HepG2 (cell line): ENCODE results near the gene DUSP7. TPM values are rescaled to one million over a fixed set of nuclear protein-coding genes. Genes with fewer than 3 reads are reported as not detected.

Source experiments
- AGO1 ChIP-seq: fragments of 200-400 bp; formaldehyde crosslinking; IDR thresholded peaks from 2 replicates; pipeline ENCODE4 v1.6.1; 2017; ENCODE audit warnings: mild to moderate bottlenecking, low read depth, low read length, moderate library complexity; ENCODE audit not compliant: poor library complexity, severe bottlenecking
- HBP1 ChIP-seq: IDR thresholded peaks from 2 replicates; pipeline ENCODE4 v1.6.1; 2016; ENCODE audit warnings: low read depth, control low read depth
- HMGA1 ChIP-seq: sonication (generic); formaldehyde crosslinking; conservative IDR thresholded peaks from 2 replicates; pipeline ENCODE4 v1.4.0; 2020; ENCODE audit warnings: missing genetic modification reagents
- MATR3 ChIP-seq: sonication (generic); formaldehyde crosslinking; IDR thresholded peaks from 2 replicates; pipeline ENCODE4 v1.4.0; 2020; ENCODE audit warnings: missing genetic modification reagents
- POLR2AphosphoS5 ChIP-seq: IDR thresholded peaks from 2 replicates; pipeline ENCODE4 v1.6.1; 2012; ENCODE audit warnings: low read depth, low read length
- PRDM15 ChIP-seq: sonication (generic); formaldehyde crosslinking; IDR thresholded peaks from 2 replicates; pipeline ENCODE4 v1.4.0; 2020; ENCODE audit warnings: missing genetic modification reagents
- SIN3B ChIP-seq: fragments of 150-350 bp; IDR thresholded peaks from 2 replicates; pipeline ENCODE4 v1.6.1; 2014; ENCODE audit warnings: low read length
- ZNF230 ChIP-seq: sonication (generic); formaldehyde crosslinking; IDR thresholded peaks from 2 replicates; pipeline ENCODE4 v1.4.0; 2020; ENCODE audit warnings: mild to moderate bottlenecking, missing genetic modification reagents
- ZNF280B ChIP-seq: sonication (generic); formaldehyde crosslinking; IDR thresholded peaks from 2 replicates; pipeline ENCODE4 v1.5.0; 2020; ENCODE audit warnings: missing genetic modification reagents, mild to moderate bottlenecking, borderline replicate concordance
- ZNF367 ChIP-seq: sonication (generic); formaldehyde crosslinking; IDR thresholded peaks from 2 replicates; pipeline ENCODE4 v1.4.0; 2020; ENCODE audit warnings: missing genetic modification reagents, borderline replicate concordance
- ZNF414 ChIP-seq: sonication (generic); formaldehyde crosslinking; IDR thresholded peaks from 2 replicates; pipeline ENCODE4 v1.5.0; 2020; ENCODE audit warnings: missing genetic modification reagents
- ZNF441 ChIP-seq: sonication (generic); formaldehyde crosslinking; IDR thresholded peaks from 2 replicates; pipeline ENCODE4 v1.7.0; 2021; ENCODE audit warnings: missing genetic modification reagents, borderline replicate concordance
- ZNF503 ChIP-seq: sonication (generic); formaldehyde crosslinking; IDR thresholded peaks from 2 replicates; pipeline ENCODE4 v1.4.0; 2020; ENCODE audit warnings: missing genetic modification reagents
- ZNF574 ChIP-seq: sonication (generic); formaldehyde crosslinking; IDR thresholded peaks from 2 replicates; pipeline ENCODE4 v1.4.0; 2020; ENCODE audit warnings: missing genetic modification reagents
- ZNF737 ChIP-seq: sonication (generic); formaldehyde crosslinking; IDR thresholded peaks from 2 replicates; pipeline ENCODE4 v1.5.0; 2020; ENCODE audit warnings: missing genetic modification reagents, mild to moderate bottlenecking, borderline replicate concordance
- polyA plus RNA-seq, 8 experiments: library from polyadenylated mRNA; depleted of rRNA in 3 of 8; stranded (reverse) in 7 of 8; unstranded in 1 of 8; fragments of >200 nt; fragmentation: Illumina TruSeq in 4 of 8; extraction: Trizol in 4 of 8; gene quantifications; 2 replicates each; pipeline versions ENCODE4 v1.2.1 to v1.2.3, GENCODE V29; 2011 to 2016; ENCODE audit warnings: low read depth in 4 of 8, missing spikeins in 1 of 8, mixed read lengths in 1 of 8; ENCODE audit not compliant: insufficient read depth in 1 of 8
- total RNA-seq, 5 experiments: library from RNA; depleted of rRNA; stranded (reverse); fragments of >200 nt; fragmentation: Illumina TruSeq; extraction: Trizol; gene quantifications; 2 replicates each; pipeline ENCODE4 v1.2.3, GENCODE V29; 2016; ENCODE audit warnings: low read depth in 1 of 5

DUSP7 gene
- total and polyA plus RNA-seq, 2 of the 13 experiments (the other 11 are each of a cell fraction or from before 2014, with no cell fraction given): 6.6 to 8.8 TPM

GRCh38 chr3:52056968-52057811 is 819 bp upstream of the DUSP7 start (continued):
- TF ChIP-seq ZNF574 (CRISPR knock-in tag) (peak; percentile 33), POLR2AphosphoS5 (peak; percentile 51), ZNF441 (0 out of 2 replicates have a peak, but pooled peaks have one; percentile 21), HMGA1 (CRISPR knock-in tag) (no peak), ZNF503 (CRISPR knock-in tag) (no peak), MATR3 (CRISPR knock-in tag) (no peak), ZNF280B (CRISPR knock-in tag) (no peak; the same call in 1 of the 2 replicates), PRDM15 (CRISPR knock-in tag) (peak; percentile 98), ZNF230 (CRISPR knock-in tag) (peak; percentile 37; the same call in 1 of the 2 replicates), SIN3B (no peak), ZNF737 (CRISPR knock-in tag) (no peak), HBP1 (CRISPR knock-in tag) (no peak; the same call in 1 of the 2 replicates), AGO1 (peak; percentile 32), ZNF414 (CRISPR knock-in tag) (0 out of 2 replicates have a peak, but pooled peaks have one; percentile 50), ZNF367 (CRISPR knock-in tag) (no peak)
